Measurements from ENCODE around the gene SLC22A2. TPM values are rescaled to one million over a fixed set of nuclear protein-coding genes. Genes with fewer than 3 reads are reported as not detected.

Gene SLC22A2
- total RNA-seq, 5 donors from 2014 or later (not counting 1 experiment from before 2014, with no cell fraction given), result not detected

- no peaks in the 10 kb centered on the region for H3K36me3 Mint-ChIP-seq
- H3K27ac Mint-ChIP-seq, result no peak overlapping the region
- Histone ChIP-seq H3K4me3 (ENCODE audit: control insufficient read depth in 1 of 2, extremely low read depth in 1 of 2, low read length in 1 of 2) (no peak overlapping the region), H3K27ac (ENCODE audit: low read length) (no peak overlapping the region), H3K9me3 (no peaks in the 10 kb centered on the region), H3K36me3 (ENCODE audit: control insufficient read depth in 2 of 2, extremely low read depth in 1 of 2, insufficient read depth in 1 of 2, low read length in 1 of 2) (no peaks in the 10 kb centered on the region), H3K27me3 (replicated peaks in 1 of 2; ENCODE audit: control insufficient read depth in 2 of 2, extremely low read depth in 1 of 2, insufficient read depth in 2 of 2, low read length in 1 of 2) (peaks cover 0 to 4% of the 10 kb centered on the region in 2 experiments), H3K4me1 (ENCODE audit: control insufficient read depth in 1 of 2, extremely low read depth in 1 of 2, insufficient read depth in 2 of 2, low read length in 2 of 2) (no peaks in the 10 kb centered on the region)
- DNase-seq (no peak), ATAC-seq (replicated peaks in 1 of 4) (no peak)
- H3K9me3 Mint-ChIP-seq, result no peaks in the 10 kb centered on the region
- 96% methylated on average over 2 of the region's 3 CpGs for WGBS (ENCODE audit: insufficient coverage)
- CTCF ChIA-PET, result no interaction called here
- H3K4me3 Mint-ChIP-seq, result no peak overlapping the region
- peaks cover 9 to 10% (median 9%) of the 10 kb centered on the region in 3 donors for H3K4me1 Mint-ChIP-seq
- POLR2A ChIA-PET, result no interaction called here
- peaks cover 0 to 3% of the 10 kb centered on the region in 2 donors for H3K27me3 Mint-ChIP-seq
Measured at GRCh38 chr6:160269771-160270170, 11.2 kb upstream of the SLC22A2 start.

- 80% methylated on average over 1 of the region's 4 CpGs for WGBS (ENCODE audit: insufficient coverage)
- H3K9me3 ChIP-seq, result no peaks in the 10 kb centered on the region
- ChIA-PET POLR2A (no interaction called here), CTCF (no interaction called here)
- H3K27ac ChIP-seq (ENCODE audit: low read length), result no peak overlapping the region
- H3K27me3 ChIP-seq (replicated peaks in 1 of 2; ENCODE audit: control insufficient read depth in 2 of 2, extremely low read depth in 1 of 2, insufficient read depth in 2 of 2, low read length in 1 of 2), result peaks cover 0 to 4% of the 10 kb centered on the region in 2 experiments
- Mint-ChIP-seq H3K36me3 (no peaks in the 10 kb centered on the region), H3K27ac (no peak overlapping the region), H3K9me3 (no peaks in the 10 kb centered on the region), H3K27me3 (peaks cover 0 to 3% of the 10 kb centered on the region in 2 donors), H3K4me1 (peaks cover 9 to 10% (median 9%) of the 10 kb centered on the region in 3 donors), H3K4me3 (no peak overlapping the region)
- DNase-seq (no peak), ATAC-seq (replicated peaks in 1 of 4) (no peak)
- no peak overlapping the region for H3K4me3 ChIP-seq (ENCODE audit: control insufficient read depth in 1 of 2, extremely low read depth in 1 of 2, low read length in 1 of 2)
- no peaks in the 10 kb centered on the region for H3K4me1 ChIP-seq (ENCODE audit: control insufficient read depth in 1 of 2, extremely low read depth in 1 of 2, insufficient read depth in 2 of 2, low read length in 2 of 2)
- H3K36me3 ChIP-seq (ENCODE audit: control insufficient read depth in 2 of 2, extremely low read depth in 1 of 2, insufficient read depth in 1 of 2, low read length in 1 of 2), result no peaks in the 10 kb centered on the region
Measured at GRCh38 chr6:160269023-160269521, 10.5 kb upstream of the SLC22A2 start.

- no peaks in the 10 kb centered on the region for H3K4me1 ChIP-seq (ENCODE audit: control insufficient read depth in 1 of 2, extremely low read depth in 1 of 2, insufficient read depth in 2 of 2, low read length in 2 of 2)
- Mint-ChIP-seq H3K9me3 (no peaks in the 10 kb centered on the region), H3K4me1 (peaks cover 9 to 10% (median 9%) of the 10 kb centered on the region in 3 donors), H3K27ac (no peak overlapping the region), H3K27me3 (peaks cover 3 to 6% of the 10 kb centered on the region in 2 donors), H3K4me3 (no peak overlapping the region), H3K36me3 (no peaks in the 10 kb centered on the region)
- H3K36me3 ChIP-seq (ENCODE audit: control insufficient read depth in 2 of 2, extremely low read depth in 1 of 2, insufficient read depth in 1 of 2, low read length in 1 of 2), result no peaks in the 10 kb centered on the region
- peaks cover 0 to 4% of the 10 kb centered on the region in 2 experiments for H3K27me3 ChIP-seq (replicated peaks in 1 of 2; ENCODE audit: control insufficient read depth in 2 of 2, extremely low read depth in 1 of 2, insufficient read depth in 2 of 2, low read length in 1 of 2)
- DNase-seq (no peak), ATAC-seq (replicated peaks in 1 of 4) (no peak)
- ChIA-PET POLR2A (no interaction called here), CTCF (no interaction called here)
- H3K4me3 ChIP-seq (ENCODE audit: control insufficient read depth in 1 of 2, extremely low read depth in 1 of 2, low read length in 1 of 2), result no peak overlapping the region
- 81% methylated on average over 5 of the region's 6 CpGs for WGBS (ENCODE audit: insufficient coverage)
- no peak overlapping the region for H3K27ac ChIP-seq (ENCODE audit: low read length)
- no peaks in the 10 kb centered on the region for H3K9me3 ChIP-seq
Measured at GRCh38 chr6:160267102-160267501, 8.5 kb upstream of the SLC22A2 start.

- no peaks in the 10 kb centered on the region for H3K9me3 ChIP-seq
- Mint-ChIP-seq H3K27ac (no peak overlapping the region), H3K36me3 (no peaks in the 10 kb centered on the region), H3K4me1 (peaks cover 9 to 10% (median 9%) of the 10 kb centered on the region in 3 donors), H3K27me3 (peaks cover 3 to 6% of the 10 kb centered on the region in 2 donors), H3K9me3 (no peaks in the 10 kb centered on the region), H3K4me3 (peak overlapping the region in 2 of 3 donors; percentile 22 to 23)
- CTCF ChIA-PET, result no interaction called here
- WGBS (ENCODE audit: insufficient coverage), result 52% methylated on average over 6 of the region's 6 CpGs
- H3K36me3 ChIP-seq (ENCODE audit: control insufficient read depth in 2 of 2, extremely low read depth in 1 of 2, insufficient read depth in 1 of 2, low read length in 1 of 2), result no peaks in the 10 kb centered on the region
- DNase-seq (no peak), ATAC-seq (replicated peaks in 1 of 4) (no peak)
- peaks cover 0 to 4% of the 10 kb centered on the region in 2 experiments for H3K27me3 ChIP-seq (replicated peaks in 1 of 2; ENCODE audit: control insufficient read depth in 2 of 2, extremely low read depth in 1 of 2, insufficient read depth in 2 of 2, low read length in 1 of 2)
- H3K27ac ChIP-seq (ENCODE audit: low read length), result no peak overlapping the region
- no peak overlapping the region for H3K4me3 ChIP-seq (ENCODE audit: control insufficient read depth in 1 of 2, extremely low read depth in 1 of 2, low read length in 1 of 2)
- POLR2A ChIA-PET, result no interaction called here
- no peaks in the 10 kb centered on the region for H3K4me1 ChIP-seq (ENCODE audit: control insufficient read depth in 1 of 2, extremely low read depth in 1 of 2, insufficient read depth in 2 of 2, low read length in 2 of 2)
Measured at GRCh38 chr6:160265869-160266476, 7.4 kb upstream of the SLC22A2 start.

GRCh38 chr6:160264061-160264612 is 5.5 kb upstream of the SLC22A2 start:
- H3K4me3 ChIP-seq (ENCODE audit: control insufficient read depth in 1 of 2, extremely low read depth in 1 of 2, low read length in 1 of 2), result no peak overlapping the region
- peaks cover 0 to 4% of the 10 kb centered on the region in 2 experiments for H3K27me3 ChIP-seq (replicated peaks in 1 of 2; ENCODE audit: control insufficient read depth in 2 of 2, extremely low read depth in 1 of 2, insufficient read depth in 2 of 2, low read length in 1 of 2)
- H3K27ac ChIP-seq (ENCODE audit: low read length), result no peak overlapping the region
- Mint-ChIP-seq H3K27me3 (peaks cover 6 to 8% of the 10 kb centered on the region in 2 donors), H3K27ac (no peak overlapping the region), H3K36me3 (no peaks in the 10 kb centered on the region), H3K9me3 (no peaks in the 10 kb centered on the region), H3K4me3 (no peak overlapping the region), H3K4me1 (peaks cover 9 to 10% (median 9%) of the 10 kb centered on the region in 3 donors)
- CTCF ChIA-PET, result interaction anchor here in 1 of 2 donors (0.7 kb wide), 1 partner anchor 989 kb away, joined by 3 read pairs; no protein-coding TSS in a partner anchor
- DNase-seq (no peak), ATAC-seq (replicated peaks in 1 of 4) (no peak)
- H3K36me3 ChIP-seq (ENCODE audit: control insufficient read depth in 2 of 2, extremely low read depth in 1 of 2, insufficient read depth in 1 of 2, low read length in 1 of 2), result no peaks in the 10 kb centered on the region
- WGBS (ENCODE audit: insufficient coverage), result 100% methylated on average over 1 of the region's 7 CpGs
- no peaks in the 10 kb centered on the region for H3K9me3 ChIP-seq
- POLR2A ChIA-PET, result no interaction called here
- no peaks in the 10 kb centered on the region for H3K4me1 ChIP-seq (ENCODE audit: control insufficient read depth in 1 of 2, extremely low read depth in 1 of 2, insufficient read depth in 2 of 2, low read length in 2 of 2)

GRCh38 chr6:160263196-160263939 is 4.7 kb upstream of the SLC22A2 start:
- POLR2A ChIA-PET, result no interaction called here

More at GRCh38 chr6:160263196-160263939, 4.7 kb upstream of the SLC22A2 start:
- Mint-ChIP-seq H3K4me1 (peaks cover 9 to 10% (median 9%) of the 10 kb centered on the region in 3 donors), H3K4me3 (no peak overlapping the region), H3K36me3 (no peaks in the 10 kb centered on the region), H3K27ac (no peak overlapping the region), H3K9me3 (no peaks in the 10 kb centered on the region), H3K27me3 (peaks cover 8 to 10% of the 10 kb centered on the region in 2 donors)
- ATAC-seq (replicated peaks in 1 of 4) (no peak), DNase-seq (no peak)
- Histone ChIP-seq H3K27me3 (replicated peaks in 1 of 2; ENCODE audit: control insufficient read depth in 2 of 2, extremely low read depth in 1 of 2, insufficient read depth in 2 of 2, low read length in 1 of 2) (peaks cover 0 to 12% of the 10 kb centered on the region in 2 experiments), H3K4me3 (ENCODE audit: control insufficient read depth in 1 of 2, extremely low read depth in 1 of 2, low read length in 1 of 2) (no peak overlapping the region), H3K4me1 (ENCODE audit: control insufficient read depth in 1 of 2, extremely low read depth in 1 of 2, insufficient read depth in 2 of 2, low read length in 2 of 2) (no peaks in the 10 kb centered on the region), H3K36me3 (ENCODE audit: control insufficient read depth in 2 of 2, extremely low read depth in 1 of 2, insufficient read depth in 1 of 2, low read length in 1 of 2) (no peaks in the 10 kb centered on the region), H3K9me3 (no peaks in the 10 kb centered on the region), H3K27ac (ENCODE audit: low read length) (no peak overlapping the region)
- CTCF ChIA-PET, result no interaction called here
- 100% methylated on average over 2 of the region's 7 CpGs for WGBS (ENCODE audit: insufficient coverage)
